H1 (cell line): ENCODE measurements around the gene SLC16A11. TPM values are rescaled to one million over a fixed set of nuclear protein-coding genes. Genes with fewer than 3 reads are reported as not detected.
"Not testable (repeated sequence)": the region's sequence is repeated elsewhere in the genome, so short reads cannot be mapped to it uniquely, and the experiment has no call there.

Experiments used
- CTCF ChIA-PET: fragments of 300-600 bp; sonication (Branson Sonifier 250); formaldehyde crosslinking; loops from one replicate; lab custom pipeline; 2021; ENCODE audit not compliant: partially characterized antibody; lab: Charles Lee
- POLR2A ChIA-PET: fragments of 300-600 bp; sonication (Branson Sonifier 250); formaldehyde crosslinking; loops from one replicate; lab custom pipeline; 2021; ENCODE audit warnings: inconsistent platforms; ENCODE audit not compliant: partially characterized antibody; lab: Charles Lee
- DNase-seq, 2 experiments: peaks; one replicate each; pipeline versions ENCODE4 v3.0.0 to v3.0.0-alpha.2; 2010 to 2022; ENCODE audit warnings: low spot score in 2 of 2, low read depth in 1 of 2, mixed read lengths in 1 of 2
- FAIRE-seq: peaks from 2 replicates; lab custom pipeline; 2011; peaks lifted over from hg19 to GRCh38; lab: Jason Lieb, UNC
- H2AFZ ChIP-seq: 2 replicates; pipeline ENCODE4 v1.8.1; 2012; ENCODE audit warnings: low read length, inconsistent platforms
- H2AK5ac ChIP-seq: 2 replicates; pipeline ENCODE4 v1.6.1; 2013; ENCODE audit warnings: low read depth, low read length
- H2BK120ac ChIP-seq: replicated peaks from 2 replicates; pipeline ENCODE3; 2013; ENCODE audit warnings: low read depth, low read length, inconsistent platforms
- H2BK12ac ChIP-seq: 2 replicates; pipeline ENCODE4 v1.6.1; 2013; ENCODE audit warnings: low read depth, low read length
- H2BK15ac ChIP-seq: 2 replicates; pipeline ENCODE4 v1.6.1; 2013; ENCODE audit warnings: low read length
- H2BK20ac ChIP-seq: 2 replicates; pipeline ENCODE4 v1.6.1; 2013; ENCODE audit warnings: low read length
- H2BK5ac ChIP-seq: 2 replicates; pipeline ENCODE4 v1.6.1; 2013; ENCODE audit warnings: low read depth, low read length
- H3K14ac ChIP-seq: 2 replicates; pipeline ENCODE4 v1.6.1; 2013; ENCODE audit warnings: inconsistent platforms; ENCODE audit not compliant: insufficient read length
- H3K18ac ChIP-seq: 2 replicates; pipeline ENCODE4 v1.6.1; 2013; ENCODE audit warnings: low read length; ENCODE audit errors: extremely low read depth
- H3K23ac ChIP-seq: 2 replicates; pipeline ENCODE4 v1.6.1; 2013; ENCODE audit warnings: inconsistent platforms; ENCODE audit not compliant: insufficient read length
- H3K23me2 ChIP-seq: 2 replicates; pipeline ENCODE4 v1.6.1; 2013; ENCODE audit warnings: low read depth, low read length
- H3K27ac ChIP-seq: 2 replicates; pipeline ENCODE4 v1.6.1; 2011; ENCODE audit warnings: low read depth, low read length, inconsistent platforms
- H3K27me3 ChIP-seq, 4 experiments: replicated peaks in 1 of 4; 1 replicate in 1 of 4; 2 replicates in 3 of 4; pipeline versions ENCODE4 v1.6.1 to v1.8.1; 2011 to 2013; ENCODE audit warnings: low read length in 3 of 4, mild to moderate bottlenecking in 3 of 4, inconsistent platforms in 2 of 4, mixed read lengths in 2 of 4, moderate library complexity in 1 of 4; ENCODE audit not compliant: control insufficient read depth in 3 of 4, insufficient read depth in 3 of 4; ENCODE audit errors: extremely low read depth in 1 of 4
- H3K36me3 ChIP-seq, 4 experiments: 2 replicates each; pipeline versions ENCODE4 v1.6.1 to v1.8.1; 2011 to 2013; ENCODE audit warnings: mild to moderate bottlenecking in 4 of 4, low read length in 3 of 4, moderate library complexity in 2 of 4, control low read depth in 1 of 4, inconsistent platforms in 1 of 4; ENCODE audit not compliant: insufficient read depth in 4 of 4, control insufficient read depth in 2 of 4
- H3K4ac ChIP-seq: replicated peaks from 2 replicates; pipeline ENCODE3; 2013; ENCODE audit warnings: low read length, low read depth, mixed read lengths, inconsistent platforms; ENCODE audit not compliant: insufficient read length
- H3K4me1 ChIP-seq, 4 experiments: replicated peaks in 1 of 4; 1 replicate in 1 of 4; 2 replicates in 3 of 4; pipeline versions ENCODE4 v1.6.1 to v1.8.1; 2011 to 2013; ENCODE audit warnings: low read length in 3 of 4, inconsistent platforms in 2 of 4, mixed read lengths in 1 of 4; ENCODE audit not compliant: insufficient read depth in 4 of 4, control insufficient read depth in 3 of 4
- H3K4me2 ChIP-seq, 2 experiments: 2 replicates each; pipeline versions ENCODE4 v1.6.1 to v1.8.1; 2011 to 2013; ENCODE audit warnings: low read depth in 2 of 2, low read length in 2 of 2, control low read depth in 1 of 2, inconsistent platforms in 1 of 2, mild to moderate bottlenecking in 1 of 2; ENCODE audit not compliant: insufficient read depth in 1 of 2
- H3K4me3 ChIP-seq, 4 experiments: fragments of 200-600, 300-600 bp in 1 of 4; sonication (generic), shearing (Covaris generic), sonication (Bioruptor Twin) in 1 of 4; 2 replicates each; pipeline versions ENCODE4 v1.5.1 to v1.8.1; 2011 to 2016; ENCODE audit warnings: low read length in 4 of 4, low read depth in 3 of 4, control low read depth in 2 of 4, inconsistent platforms in 2 of 4, mild to moderate bottlenecking in 2 of 4, mixed read lengths in 1 of 4, moderate library complexity in 1 of 4; ENCODE audit not compliant: insufficient read depth in 2 of 4; ENCODE audit errors: extremely low read depth in 1 of 4
- H3K56ac ChIP-seq: replicated peaks from 2 replicates; pipeline ENCODE3; 2013; ENCODE audit warnings: low read depth, mild to moderate bottlenecking, mixed read lengths, low read length, inconsistent platforms; ENCODE audit not compliant: insufficient read length
- H3K79me1 ChIP-seq: 2 replicates; pipeline ENCODE4 v1.6.1; 2013; ENCODE audit warnings: low read depth, low read length, control low read depth
- H3K79me2 ChIP-seq, 2 experiments: 2 replicates each; pipeline versions ENCODE4 v1.6.1 to v1.8.1; 2012 to 2013; ENCODE audit warnings: low read length in 2 of 2, mild to moderate bottlenecking in 2 of 2, inconsistent platforms in 1 of 2; ENCODE audit not compliant: insufficient read depth in 2 of 2, control insufficient read depth in 1 of 2
- H3K9ac ChIP-seq, 4 experiments: replicated peaks in 1 of 4; 1 replicate in 1 of 4; 2 replicates in 3 of 4; pipeline versions ENCODE4 v1.6.1 to v1.8.1; 2011 to 2013; ENCODE audit warnings: low read depth in 3 of 4, low read length in 3 of 4, control low read depth in 2 of 4, mild to moderate bottlenecking in 2 of 4, moderate library complexity in 2 of 4, inconsistent platforms in 1 of 4; ENCODE audit errors: extremely low read depth in 1 of 4
- H3K9me3 ChIP-seq, 2 experiments: 2 replicates each; pipeline versions ENCODE4 v1.6.1 to v1.8.1; 2012 to 2013; ENCODE audit warnings: mild to moderate bottlenecking in 2 of 2, moderate library complexity in 2 of 2, control low read depth in 1 of 2, inconsistent platforms in 1 of 2, low read depth in 1 of 2, low read length in 1 of 2, mixed read lengths in 1 of 2; ENCODE audit not compliant: insufficient read depth in 2 of 2
- H4K20me1 ChIP-seq, 2 experiments: replicated peaks in 1 of 2; 2 replicates each; pipeline versions ENCODE3 to v1.8.1; 2011 to 2013; ENCODE audit warnings: inconsistent platforms in 2 of 2, low read length in 2 of 2, mild to moderate bottlenecking in 1 of 2; ENCODE audit not compliant: insufficient read depth in 2 of 2, control insufficient read depth in 1 of 2
- H4K5ac ChIP-seq: 2 replicates; pipeline ENCODE4 v1.6.1; 2013; ENCODE audit warnings: low read length, low read depth, mixed read lengths, inconsistent platforms; ENCODE audit not compliant: insufficient read length
- H4K8ac ChIP-seq: 2 replicates; pipeline ENCODE4 v1.8.0; 2013; ENCODE audit warnings: mild to moderate bottlenecking, moderate library complexity, low read length, inconsistent platforms; ENCODE audit not compliant: insufficient read depth; ENCODE audit errors: extremely low read depth
- H4K91ac ChIP-seq: replicated peaks from 2 replicates; pipeline ENCODE3; 2013; ENCODE audit warnings: low read length, mixed read lengths, inconsistent platforms; ENCODE audit not compliant: insufficient read length
- WGBS, 2 experiments: shearing (Covaris generic) in 1 of 2; methylation state at CpG; one replicate each; pipeline versions ENCODE4 v1.1.6 to v1.1.7; 2013 to 2015; ENCODE audit warnings: low lambda C conversion rate in 2 of 2, mixed read lengths in 2 of 2, inconsistent platforms in 1 of 2, low coverage in 1 of 2, missing lambda C conversion rate in 1 of 2; ENCODE audit not compliant: insufficient replicate concordance in 2 of 2, insufficient coverage in 1 of 2, insufficient read length in 1 of 2; ENCODE audit errors: extremely low coverage in 1 of 2, missing lambda C conversion rate in 1 of 2; 5-methylcytosine and 5-hydroxymethylcytosine counted together
- polyA plus RNA-seq, 7 experiments: library from polyadenylated mRNA; depleted of rRNA in 3 of 7; stranded (reverse) in 5 of 7; unstranded in 2 of 7; fragments of >200 nt in 5 of 7; fragments of 200-250 nt in 2 of 7; gene quantifications; 1 replicate in 5 of 7; 2 replicates in 1 of 7; 4 replicates in 1 of 7; pipeline versions ENCODE4 v1.2.1 to v1.2.3, GENCODE V29; 2011 to 2013; ENCODE audit warnings: missing spikeins in 2 of 7, mixed read lengths in 2 of 7
- total RNA-seq: library from RNA; stranded (reverse); fragmentation: NEBNext Ultra II Directional; extraction: Animal tissue kit (Norgen Biotek cat#: 25700); gene quantifications from 2 replicates; pipeline ENCODE4 v1.2.1, GENCODE V29; 2021

SLC16A11 gene
- total and polyA plus RNA-seq, 2 of the 8 experiments (the other 6 are each of a cell fraction or from before 2014, with no cell fraction given): 0.35 to 0.39 TPM

DNA sequence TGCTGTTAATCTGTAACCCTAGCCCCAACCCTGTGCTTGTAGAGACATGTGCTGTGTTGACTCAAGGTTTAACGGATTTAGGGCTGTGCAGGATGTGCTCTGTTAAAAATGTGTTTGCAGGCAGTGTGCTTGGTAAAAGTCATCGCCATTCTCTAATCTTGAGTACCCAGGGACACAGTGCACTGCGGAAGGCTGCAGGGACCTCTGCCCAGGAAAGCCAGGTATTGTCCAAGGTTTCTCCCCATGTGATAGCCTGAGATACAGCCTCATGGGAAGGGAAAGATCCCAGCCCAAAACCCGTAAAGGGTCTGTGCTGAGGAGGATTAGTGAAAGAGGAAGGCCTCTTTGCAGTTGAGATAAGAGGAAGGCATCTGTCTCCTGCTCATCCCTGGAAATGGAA, 44.5 kb upstream of the SLC16A11 start:
- H4K5ac ChIP-seq, H3K23ac ChIP-seq, H4K20me1 ChIP-seq, H3K27me3 ChIP-seq, H3K4me2 ChIP-seq, H3K18ac ChIP-seq, DNase-seq, H3K27ac ChIP-seq, H2BK15ac ChIP-seq, H3K79me2 ChIP-seq, CTCF ChIA-PET, H4K8ac ChIP-seq, H2BK12ac ChIP-seq, H2BK20ac ChIP-seq, H2AK5ac ChIP-seq, H3K36me3 ChIP-seq, H2BK120ac ChIP-seq, H3K23me2 ChIP-seq, H4K91ac ChIP-seq, H3K14ac ChIP-seq, H3K4ac ChIP-seq, H3K4me1 ChIP-seq, H3K9me3 ChIP-seq, H3K56ac ChIP-seq, H3K4me3 ChIP-seq, FAIRE-seq, H3K9ac ChIP-seq, H2BK5ac ChIP-seq, H3K79me1 ChIP-seq: not testable (repeated sequence)
- POLR2A ChIA-PET: interaction anchor here (1.2 kb wide), 1 partner anchor 77 kb away, joined by 3 read pairs; no protein-coding TSS in a partner anchor
- H2AFZ ChIP-seq: peak overlapping the region; percentile 70; the same call in 1 of the 2 replicates
- WGBS, 2 experiments: 85% methylated on average over 4 of the region's 4 CpGs; no CpG with 5 or more reads in 1 of the 2 experiments
